GM10266 (cell line): ENCODE measurements around the gene OSBPL9.

Source experiments
- DNase-seq: peaks from one replicate; pipeline ENCODE4 v3.0.0; 2012; ENCODE audit errors: extremely low spot score
- TF ChIP-seq, protein P1 (sequence below): IDR thresholded peaks from 2 replicates; pipeline ENCODE4 v1.5.1; 2012; ENCODE audit warnings: mild to moderate bottlenecking, low read depth; ENCODE audit not compliant: control insufficient read depth, insufficient read depth; ENCODE audit errors: missing control alignments

The OSBPL9 gene

DNA sequence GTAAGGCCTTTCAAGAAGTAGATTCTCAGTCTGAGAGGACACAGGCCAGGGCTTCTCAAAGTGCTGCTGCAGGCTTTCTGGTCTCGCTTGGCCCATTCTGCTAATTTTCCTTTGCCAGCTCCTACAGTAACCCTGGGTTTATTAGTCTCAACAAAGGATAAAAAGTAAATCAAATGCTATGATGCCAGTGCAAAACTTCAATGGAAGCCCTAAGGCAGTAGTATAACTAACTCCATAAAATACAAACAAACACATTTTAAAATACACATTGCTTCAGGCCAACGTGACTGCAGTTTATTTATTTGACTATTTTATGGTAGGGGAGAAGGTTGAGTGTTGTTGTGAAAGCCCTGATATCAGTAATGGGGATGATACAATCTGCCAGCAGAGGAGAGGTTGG is 172.0 kb downstream of the OSBPL9 start:
- TF ChIP-seq, protein P1, sequence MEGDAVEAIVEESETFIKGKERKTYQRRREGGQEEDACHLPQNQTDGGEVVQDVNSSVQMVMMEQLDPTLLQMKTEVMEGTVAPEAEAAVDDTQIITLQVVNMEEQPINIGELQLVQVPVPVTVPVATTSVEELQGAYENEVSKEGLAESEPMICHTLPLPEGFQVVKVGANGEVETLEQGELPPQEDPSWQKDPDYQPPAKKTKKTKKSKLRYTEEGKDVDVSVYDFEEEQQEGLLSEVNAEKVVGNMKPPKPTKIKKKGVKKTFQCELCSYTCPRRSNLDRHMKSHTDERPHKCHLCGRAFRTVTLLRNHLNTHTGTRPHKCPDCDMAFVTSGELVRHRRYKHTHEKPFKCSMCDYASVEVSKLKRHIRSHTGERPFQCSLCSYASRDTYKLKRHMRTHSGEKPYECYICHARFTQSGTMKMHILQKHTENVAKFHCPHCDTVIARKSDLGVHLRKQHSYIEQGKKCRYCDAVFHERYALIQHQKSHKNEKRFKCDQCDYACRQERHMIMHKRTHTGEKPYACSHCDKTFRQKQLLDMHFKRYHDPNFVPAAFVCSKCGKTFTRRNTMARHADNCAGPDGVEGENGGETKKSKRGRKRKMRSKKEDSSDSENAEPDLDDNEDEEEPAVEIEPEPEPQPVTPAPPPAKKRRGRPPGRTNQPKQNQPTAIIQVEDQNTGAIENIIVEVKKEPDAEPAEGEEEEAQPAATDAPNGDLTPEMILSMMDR = no peak
- no peak for DNase-seq

DNA sequence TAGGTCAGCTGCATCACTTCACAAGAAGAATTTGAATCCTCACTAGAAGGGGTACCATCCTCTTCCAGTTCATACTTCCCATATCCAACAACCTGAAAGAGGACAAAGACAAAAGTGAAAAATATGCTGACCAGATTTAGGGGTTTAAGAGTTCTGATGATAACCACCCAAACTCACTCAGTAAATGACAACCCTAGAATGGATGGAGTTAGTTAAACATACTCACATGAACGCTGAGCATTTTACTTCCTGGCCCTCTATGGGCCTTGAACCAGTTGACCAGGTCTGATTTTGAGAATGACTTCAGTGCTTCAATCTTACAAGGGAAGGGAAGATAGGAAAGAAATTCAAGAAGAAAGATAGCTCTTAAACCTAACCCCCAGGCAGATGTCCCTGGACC is 172.4 kb downstream of the OSBPL9 start:
- no peak for DNase-seq
- TF ChIP-seq, protein P1 = no peak

DNA sequence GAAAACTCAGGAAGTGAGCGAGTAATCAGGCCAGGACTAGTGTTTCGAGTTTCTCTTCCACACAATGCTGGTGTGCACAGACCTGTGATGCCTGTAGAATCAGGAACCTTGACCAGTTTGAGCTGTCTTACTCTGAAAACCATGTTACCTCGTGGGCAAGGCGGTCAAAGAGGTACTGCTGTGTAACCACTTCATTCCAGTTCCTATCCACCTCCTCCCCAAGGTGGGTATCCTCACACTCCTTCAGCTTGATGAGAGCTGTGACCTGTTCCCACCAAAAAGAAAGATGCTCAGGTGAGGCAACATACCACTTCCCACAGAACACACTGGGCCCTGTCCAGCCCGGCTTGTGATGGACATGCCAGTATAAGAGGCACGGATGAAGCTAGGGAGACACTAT is 173.5 kb downstream of the OSBPL9 start:
- TF ChIP-seq, protein P1 = no peak
- no peak for DNase-seq

DNA sequence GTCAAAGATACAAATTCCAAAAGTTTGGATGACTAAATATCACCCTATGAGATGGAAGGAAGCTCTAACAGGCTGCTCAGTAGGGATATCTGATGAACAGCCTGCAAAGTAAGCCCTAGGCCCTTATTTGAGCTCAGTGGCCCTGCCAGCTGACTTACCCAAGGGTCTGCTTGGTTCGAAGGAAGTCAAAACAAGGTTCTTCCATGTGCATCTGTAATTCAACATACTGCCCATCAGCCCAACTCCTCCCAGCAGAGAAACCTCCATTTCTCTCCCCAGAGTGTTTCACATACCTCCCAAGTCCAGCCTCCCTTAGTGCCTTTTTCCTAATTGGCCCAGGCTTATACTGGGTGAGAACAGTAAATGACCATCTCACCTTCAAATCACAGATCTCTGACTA is 175.0 kb downstream of the OSBPL9 start:
- no peak for DNase-seq

DNA sequence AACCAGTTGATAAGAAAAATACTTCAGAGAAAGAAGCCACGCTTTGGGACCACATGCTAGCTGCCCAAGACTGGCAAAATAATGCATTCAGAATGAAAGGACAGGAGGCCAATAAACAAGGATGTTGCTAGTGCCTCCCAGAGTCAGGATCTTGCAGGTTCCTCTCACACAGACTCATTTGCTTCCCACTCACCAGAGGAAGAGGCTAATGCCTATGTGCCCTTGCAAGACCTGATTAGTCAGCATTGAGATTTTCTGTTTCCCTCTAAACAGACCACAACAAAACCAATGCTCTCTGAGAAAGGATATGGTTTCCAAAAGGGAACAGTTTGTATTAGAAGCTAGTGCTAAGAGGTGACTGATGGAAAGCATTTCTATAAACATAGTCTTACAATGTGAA is 176.0 kb downstream of the OSBPL9 start:
- TF ChIP-seq, protein P1 = no peak
- no peak for DNase-seq

More for the DNA sequence above, 175.0 kb downstream of the OSBPL9 start:
- TF ChIP-seq, protein P1 = no peak

DNA sequence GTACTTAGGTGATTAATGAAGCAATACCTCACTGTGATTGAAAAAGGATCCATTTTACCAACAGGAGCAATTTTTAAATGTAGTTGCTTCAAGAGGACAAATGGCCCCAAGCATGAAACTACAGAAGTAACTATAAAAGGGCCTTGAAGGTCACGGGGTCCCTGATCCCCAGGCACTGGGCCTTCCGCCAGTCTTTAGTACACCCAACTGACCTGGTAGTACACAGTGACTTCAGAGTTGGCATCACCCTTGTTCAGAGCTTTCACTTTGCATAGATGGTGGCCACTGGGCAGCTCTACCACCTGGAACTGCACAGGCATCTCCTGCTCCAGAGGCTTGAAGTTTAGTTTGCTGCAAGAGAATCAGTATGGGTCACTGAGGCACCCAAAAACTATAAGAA is 177.4 kb downstream of the OSBPL9 start:
- TF ChIP-seq, protein P1 = no peak
- DNase-seq = no peak

DNA sequence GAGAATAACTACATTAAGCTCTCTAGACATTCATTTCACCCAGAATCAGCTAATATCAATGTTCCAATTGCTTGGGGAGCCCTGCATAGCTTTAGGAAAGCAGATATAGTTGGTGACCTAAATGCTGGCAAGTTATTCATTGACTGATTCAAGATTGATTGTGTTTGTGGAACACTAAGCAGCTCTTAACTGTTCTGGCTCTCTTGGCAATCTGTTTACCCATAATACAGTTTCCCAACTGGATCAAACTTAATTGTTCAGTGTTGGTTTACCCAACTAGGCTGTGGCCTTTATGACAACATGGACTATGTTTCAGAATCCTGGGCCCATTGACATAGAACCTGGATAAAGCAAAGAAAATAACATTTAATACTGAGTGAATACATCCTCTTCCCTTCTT is 178.0 kb downstream of the OSBPL9 start:
- TF ChIP-seq, protein P1 = no peak
- no peak for DNase-seq
